ENCODE results near the gene ERICH2.

DNA sequence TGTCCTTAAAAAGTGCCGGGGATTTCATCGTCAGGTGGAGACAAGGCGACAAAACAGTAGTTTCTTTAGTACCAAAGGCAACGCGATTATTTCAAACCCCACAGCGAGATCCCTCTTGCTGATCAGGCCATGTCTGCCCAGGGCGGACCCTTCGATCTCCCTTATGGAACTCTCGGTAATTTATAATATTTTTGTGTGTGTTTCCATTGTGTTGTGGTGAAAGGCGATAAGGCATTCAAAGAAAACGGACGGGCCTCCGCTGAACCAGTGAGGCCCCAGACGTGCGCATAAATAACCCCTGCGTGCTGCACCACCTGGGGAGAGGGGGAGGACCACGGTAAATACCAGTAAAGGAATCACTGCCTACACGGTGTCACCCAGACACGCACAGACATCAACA, 45.1 kb downstream of the ERICH2 start:
- TF ChIP-seq POLR2AphosphoS5 (IDR thresholded peaks at IDR 0.05) (no peak), POLR2A (IDR thresholded peaks at IDR 0.05) (no peak)
- TF ChIP-seq, protein P1, sequence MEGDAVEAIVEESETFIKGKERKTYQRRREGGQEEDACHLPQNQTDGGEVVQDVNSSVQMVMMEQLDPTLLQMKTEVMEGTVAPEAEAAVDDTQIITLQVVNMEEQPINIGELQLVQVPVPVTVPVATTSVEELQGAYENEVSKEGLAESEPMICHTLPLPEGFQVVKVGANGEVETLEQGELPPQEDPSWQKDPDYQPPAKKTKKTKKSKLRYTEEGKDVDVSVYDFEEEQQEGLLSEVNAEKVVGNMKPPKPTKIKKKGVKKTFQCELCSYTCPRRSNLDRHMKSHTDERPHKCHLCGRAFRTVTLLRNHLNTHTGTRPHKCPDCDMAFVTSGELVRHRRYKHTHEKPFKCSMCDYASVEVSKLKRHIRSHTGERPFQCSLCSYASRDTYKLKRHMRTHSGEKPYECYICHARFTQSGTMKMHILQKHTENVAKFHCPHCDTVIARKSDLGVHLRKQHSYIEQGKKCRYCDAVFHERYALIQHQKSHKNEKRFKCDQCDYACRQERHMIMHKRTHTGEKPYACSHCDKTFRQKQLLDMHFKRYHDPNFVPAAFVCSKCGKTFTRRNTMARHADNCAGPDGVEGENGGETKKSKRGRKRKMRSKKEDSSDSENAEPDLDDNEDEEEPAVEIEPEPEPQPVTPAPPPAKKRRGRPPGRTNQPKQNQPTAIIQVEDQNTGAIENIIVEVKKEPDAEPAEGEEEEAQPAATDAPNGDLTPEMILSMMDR (IDR thresholded peaks at IDR 0.05) = no peak
